GM21529 (cell line): ENCODE data around the gene TPRN.

ENCODE experiments used
- ATAC-seq: cut with Tn5 transposase; IDR thresholded peaks from one replicate; pipeline ENCODE4 v1.9.1; 2021; ENCODE audit not compliant: unreplicated experiment

Gene TPRN

DNA sequence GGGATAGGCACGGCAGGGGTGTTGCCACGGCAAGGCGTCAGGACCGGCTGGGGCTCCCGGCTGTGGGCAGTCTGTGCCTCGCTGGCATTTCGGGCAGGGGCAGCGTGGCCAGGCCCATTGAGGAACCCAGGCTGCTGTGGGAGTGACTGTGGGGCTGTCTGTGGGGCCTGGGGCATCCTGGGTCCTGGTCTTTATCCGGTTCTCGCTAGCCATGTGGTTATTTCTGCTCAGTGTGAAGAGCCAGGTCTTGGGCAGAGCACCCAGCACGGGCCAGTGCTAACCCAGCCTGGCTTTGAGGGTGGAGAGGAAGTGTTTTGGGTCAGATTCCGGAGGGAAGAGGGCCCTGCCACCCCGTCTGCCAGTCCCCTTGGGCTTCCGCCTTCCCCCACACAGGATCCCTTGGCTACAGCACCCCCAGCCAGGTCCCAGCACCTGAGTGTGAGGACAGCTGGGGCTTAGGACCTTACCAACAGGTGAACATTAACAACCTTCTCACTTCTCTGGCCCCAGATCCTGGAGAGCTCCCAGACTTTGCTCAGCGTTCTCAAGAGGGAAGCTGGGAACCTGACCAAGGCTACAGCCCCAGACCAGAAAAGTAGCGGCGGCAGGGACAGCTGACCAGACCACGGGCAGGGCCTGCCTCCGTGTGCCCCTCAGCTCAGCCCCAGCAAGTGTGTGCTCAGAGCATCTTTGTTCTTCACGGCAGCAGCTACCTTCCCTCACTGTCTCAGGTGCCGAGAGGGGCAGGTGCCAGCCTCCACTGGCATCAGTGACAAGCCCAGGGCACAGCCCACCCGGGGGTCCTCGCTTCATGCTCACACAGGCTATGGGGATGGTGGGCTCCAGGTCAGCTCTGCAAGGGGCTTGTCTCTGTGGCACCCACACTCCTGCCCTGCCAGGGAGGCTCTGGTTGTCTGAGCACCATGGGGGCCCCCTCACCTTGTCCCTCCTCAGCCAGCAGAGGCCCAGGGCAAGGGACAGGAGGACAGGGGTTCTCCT lies 10.9 kb downstream of the TPRN start:
- ATAC-seq = no peak

DNA sequence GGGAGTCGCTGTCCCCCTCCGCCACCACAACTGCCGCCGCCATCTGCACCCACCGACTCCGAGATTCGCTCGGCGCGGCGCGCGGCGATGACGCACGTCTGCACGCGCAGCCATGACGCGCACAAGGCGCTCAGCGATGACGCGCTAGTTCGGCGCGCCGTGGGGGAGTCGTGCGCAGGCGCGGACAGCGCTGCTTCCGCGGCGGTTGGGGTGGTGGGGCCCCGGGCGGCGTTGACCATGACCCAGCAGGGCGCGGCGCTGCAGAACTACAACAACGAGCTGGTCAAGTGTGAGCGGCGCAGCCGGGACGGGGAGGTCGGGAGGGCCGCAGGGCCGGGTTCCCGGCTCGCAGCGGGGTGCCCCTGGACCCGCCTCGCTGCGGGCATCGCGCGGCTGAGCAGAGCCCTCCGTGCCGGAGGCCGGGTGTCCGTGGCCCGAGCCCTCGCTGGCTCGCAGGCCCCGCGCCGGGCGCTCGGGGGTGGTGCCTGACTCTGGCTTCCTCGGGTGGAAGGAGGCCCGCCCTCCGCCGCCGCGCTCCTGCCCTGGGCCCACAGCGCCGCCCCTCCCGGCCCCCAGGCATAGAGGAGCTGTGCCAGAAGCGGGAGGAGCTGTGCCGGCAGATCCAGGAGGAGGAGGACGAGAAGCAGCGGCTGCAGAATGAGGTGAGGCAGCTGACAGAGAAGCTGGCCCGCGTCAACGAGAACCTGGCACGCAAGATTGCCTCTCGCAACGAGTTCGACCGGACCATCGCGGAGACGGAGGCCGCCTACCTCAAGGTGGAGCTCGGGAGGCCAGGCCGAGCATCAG lies 11.8 kb downstream of the TPRN start, which contains the start of the genes ANAPC2 and SSNA1:
Gene ANAPC2 (minus strand): TSS at position 71 of the 807 bp plus-strand sequence. CDS start 28 bp downstream, at position 43.
Gene SSNA1 (plus strand): TSS at position 187 of the 807 bp plus-strand sequence. CDS start 51 bp downstream, at position 238.
- ATAC-seq = peak; percentile 68

DNA sequence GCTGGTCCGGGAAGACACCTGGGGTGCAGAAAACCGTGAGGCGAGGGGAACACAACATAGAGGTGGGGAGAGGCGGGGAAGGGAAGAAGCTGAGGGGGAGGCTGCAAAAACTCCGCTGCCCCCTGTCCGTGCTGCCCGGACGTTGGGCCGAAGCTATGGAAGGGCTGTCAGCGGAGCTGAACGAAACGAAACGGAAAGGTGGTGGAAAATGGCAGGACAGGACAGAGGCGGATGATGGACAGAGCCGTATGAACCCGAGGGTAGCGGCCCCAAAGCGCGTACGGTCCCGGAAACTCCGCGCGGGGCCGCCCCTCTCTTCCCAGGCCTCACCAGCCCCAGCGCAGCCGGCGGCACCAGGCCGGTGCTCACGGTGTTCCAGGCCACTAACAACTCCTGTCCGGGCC lies 12.5 kb downstream of the TPRN start:
- ATAC-seq = no peak

DNA sequence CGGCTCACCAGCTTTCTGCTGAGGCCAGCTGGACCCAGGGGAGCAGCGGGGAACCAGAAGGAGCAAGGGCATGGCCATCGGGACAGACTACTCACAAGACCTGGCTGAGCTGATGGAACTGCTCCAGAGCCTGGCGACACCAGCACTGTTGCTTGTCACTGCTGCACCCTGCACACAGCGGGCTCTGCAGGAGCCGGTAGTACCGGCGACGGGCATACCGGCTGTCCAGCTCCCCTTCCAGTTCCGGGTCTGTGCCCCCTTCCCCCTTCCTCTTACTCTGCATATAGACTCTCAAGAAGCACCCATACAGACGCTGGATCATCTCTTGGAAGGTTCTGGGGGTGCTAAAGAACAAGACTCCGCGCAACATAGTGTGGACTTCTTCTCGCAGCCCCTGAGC lies 13.2 kb downstream of the TPRN start:
- no peak for ATAC-seq

DNA sequence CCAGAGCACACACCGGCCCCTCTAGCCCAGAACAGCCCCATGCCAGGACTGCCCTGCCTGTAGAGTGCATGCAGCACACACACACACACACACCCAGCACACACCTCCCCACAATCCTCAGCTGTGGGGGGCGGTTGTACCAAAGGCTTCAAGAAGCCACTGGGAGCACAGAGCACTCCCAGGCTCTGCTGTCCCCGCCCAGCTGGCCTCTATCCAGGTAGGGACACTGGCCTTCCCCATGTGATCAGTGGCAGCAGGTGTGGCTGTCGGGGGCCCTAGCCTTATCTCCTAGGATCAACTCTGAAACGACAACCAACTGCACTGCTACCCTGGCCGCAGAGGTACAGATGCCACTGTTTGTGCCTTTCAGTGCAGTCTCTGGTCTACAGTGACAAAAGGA lies 14.2 kb downstream of the TPRN start:
- no peak for ATAC-seq

DNA sequence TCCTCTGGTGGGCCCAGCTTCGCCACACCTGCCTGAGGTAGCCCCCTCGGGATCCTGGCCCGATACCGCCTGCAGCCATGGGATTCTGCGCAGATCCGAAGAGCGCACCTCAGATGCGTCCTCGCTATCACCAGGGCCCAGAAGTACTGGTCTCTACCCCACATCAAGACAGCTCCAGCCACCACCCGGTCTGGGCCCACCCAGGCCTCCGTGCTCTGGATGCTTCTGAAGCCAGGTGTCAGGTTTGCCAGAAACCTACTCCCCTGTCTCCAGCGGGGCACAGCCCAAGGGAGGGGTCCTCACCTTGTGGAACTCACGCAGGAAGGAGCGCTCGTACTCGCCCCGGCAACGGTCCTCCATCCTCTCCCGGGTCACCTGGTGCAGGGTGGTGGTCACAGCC lies 14.6 kb downstream of the TPRN start:
- ATAC-seq = no peak

DNA sequence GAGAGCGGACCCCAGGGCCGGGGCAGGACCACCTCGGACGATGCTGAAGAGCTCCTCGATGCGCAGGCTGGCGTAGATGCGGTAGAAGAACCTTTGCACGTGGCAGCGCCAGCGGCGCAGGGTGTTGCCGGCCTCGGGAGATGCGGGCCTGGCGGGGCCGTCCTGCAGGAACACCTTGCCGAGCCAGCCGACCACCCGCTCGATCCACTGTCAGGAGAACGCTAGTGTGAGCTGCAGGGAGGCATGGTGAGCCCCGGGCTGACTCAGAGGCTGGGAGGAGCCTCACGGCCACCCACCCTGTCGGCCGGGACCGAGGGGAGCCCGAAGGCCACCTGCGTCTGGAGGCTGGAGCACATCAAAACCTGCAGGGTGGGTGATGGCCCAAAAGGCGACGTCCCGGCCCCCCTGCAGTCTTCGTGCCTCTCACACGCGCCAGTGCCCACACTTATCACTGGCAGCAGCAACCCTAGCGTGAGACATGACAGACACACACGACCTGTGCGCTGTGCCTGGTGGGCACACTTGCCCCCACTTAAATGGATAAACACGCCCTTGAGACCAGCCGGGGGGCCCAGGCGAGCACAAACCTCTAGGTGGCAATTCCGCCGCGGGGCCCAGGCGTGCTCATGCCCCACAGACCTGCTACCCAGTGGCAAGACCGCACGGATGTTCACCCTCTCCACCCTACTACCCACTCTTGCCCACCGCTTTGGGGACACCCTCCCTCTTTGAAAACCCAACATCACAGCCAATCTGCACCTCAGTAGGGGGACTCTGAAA lies 15.5 kb downstream of the TPRN start:
- ATAC-seq = no peak

DNA sequence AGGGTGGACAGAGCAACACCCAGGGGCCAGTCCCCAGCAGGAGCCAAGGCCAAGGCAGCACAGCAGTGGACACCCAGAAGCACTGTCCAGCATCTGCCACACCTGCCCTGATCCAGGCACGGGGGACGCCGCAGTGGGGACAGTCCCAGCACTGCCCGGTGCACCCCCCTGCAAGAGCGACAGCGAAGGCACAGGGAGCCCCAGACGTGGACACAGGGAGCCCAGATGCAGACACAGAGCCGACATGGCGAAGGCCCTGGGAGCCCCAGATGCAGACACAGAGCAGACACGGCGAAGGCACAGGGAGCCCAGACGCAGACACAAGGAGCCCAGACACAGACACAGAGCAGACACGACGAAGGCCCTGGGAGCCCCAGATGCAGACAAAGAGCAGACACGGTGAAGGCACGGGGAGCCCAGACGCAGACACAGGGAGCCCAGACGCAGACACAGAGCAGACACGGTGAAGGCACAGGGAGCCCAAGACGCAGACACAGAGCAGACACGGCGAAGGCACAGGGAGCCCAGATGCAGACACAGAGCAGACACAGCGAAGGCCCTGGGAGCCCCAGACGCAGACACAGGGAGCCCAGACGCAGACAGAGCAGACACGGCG lies 16.5 kb downstream of the TPRN start:
- ATAC-seq = no peak

DNA sequence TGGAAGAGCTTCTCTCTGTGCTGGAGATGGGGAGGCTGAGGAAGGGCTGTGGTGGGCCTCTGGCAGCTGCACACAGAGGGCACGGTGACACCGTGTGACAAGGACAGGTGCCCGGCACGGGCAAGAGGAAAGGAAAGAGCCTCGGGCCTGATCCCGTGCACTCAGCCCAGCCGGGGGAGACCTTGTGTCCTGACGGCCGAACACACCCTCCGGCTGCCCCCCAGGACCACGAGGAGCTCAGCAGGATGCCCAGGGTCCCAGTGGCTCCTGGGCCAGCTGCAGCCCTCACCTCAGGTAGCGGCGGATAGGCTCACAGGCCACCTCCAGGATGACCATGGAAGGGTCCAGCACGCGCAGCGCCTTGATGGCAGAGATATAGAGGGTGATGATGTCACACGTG lies 17.7 kb downstream of the TPRN start:
- no peak for ATAC-seq

DNA sequence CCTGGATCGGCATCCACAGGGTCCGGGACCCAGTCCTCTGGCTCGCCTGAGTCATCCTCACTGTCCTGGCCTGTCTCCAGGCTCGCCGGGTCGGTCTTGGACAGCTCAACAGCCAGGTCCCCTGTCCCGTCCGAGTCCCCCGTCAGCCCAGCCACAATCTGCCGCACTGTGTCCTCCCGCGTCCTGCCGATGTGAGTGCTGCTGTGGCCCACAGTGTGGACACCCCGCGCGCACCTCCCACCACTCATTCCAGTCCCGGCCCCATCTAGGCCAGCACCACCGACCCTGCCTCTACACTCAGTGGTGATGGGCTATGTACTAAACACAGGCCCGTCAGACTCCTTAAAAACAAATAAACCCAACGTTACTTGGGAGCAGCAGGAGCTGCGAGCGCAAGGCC lies 18.9 kb downstream of the TPRN start:
- no peak for ATAC-seq

DNA sequence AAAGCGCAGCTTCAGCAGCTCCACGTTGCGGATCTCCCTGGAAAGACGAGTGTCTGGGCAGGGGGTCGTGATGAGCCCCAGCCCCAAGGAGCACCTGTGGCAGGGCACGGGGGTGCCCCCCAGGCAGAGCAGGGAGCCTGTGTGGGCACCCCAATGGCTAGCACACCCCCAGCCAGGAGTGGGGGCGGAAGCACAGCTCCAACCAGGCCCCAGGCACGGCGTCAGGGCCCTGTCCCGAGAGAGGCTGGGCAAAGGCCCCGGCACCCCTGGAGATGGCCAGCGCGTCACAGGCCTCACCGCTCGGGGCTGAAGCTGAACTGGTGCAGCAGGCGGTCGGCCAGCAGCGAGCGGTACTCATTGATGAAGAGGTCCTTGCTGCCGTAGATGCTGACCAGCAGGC lies 20.1 kb downstream of the TPRN start:
- no peak for ATAC-seq

DNA sequence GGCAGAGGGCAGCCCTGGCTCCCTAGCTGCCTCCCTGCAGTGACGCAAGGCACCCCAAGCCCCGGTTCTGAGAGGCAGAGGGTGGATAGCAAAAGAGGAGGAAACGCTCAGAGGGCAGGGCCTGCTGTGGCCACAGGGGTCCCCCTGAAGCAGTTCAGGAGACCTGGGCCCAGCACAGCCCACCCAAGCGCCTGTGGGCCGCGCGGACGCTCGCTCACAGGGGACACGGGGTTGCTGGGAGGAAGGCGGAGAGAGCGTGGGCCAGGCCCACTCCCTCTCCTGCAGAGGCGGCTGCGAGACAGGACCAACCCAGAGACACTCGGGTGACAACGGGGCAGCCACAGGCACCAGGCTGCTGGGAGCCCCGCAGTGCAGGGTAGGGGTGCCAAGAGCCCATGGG lies 20.8 kb downstream of the TPRN start:
- no peak for ATAC-seq

DNA sequence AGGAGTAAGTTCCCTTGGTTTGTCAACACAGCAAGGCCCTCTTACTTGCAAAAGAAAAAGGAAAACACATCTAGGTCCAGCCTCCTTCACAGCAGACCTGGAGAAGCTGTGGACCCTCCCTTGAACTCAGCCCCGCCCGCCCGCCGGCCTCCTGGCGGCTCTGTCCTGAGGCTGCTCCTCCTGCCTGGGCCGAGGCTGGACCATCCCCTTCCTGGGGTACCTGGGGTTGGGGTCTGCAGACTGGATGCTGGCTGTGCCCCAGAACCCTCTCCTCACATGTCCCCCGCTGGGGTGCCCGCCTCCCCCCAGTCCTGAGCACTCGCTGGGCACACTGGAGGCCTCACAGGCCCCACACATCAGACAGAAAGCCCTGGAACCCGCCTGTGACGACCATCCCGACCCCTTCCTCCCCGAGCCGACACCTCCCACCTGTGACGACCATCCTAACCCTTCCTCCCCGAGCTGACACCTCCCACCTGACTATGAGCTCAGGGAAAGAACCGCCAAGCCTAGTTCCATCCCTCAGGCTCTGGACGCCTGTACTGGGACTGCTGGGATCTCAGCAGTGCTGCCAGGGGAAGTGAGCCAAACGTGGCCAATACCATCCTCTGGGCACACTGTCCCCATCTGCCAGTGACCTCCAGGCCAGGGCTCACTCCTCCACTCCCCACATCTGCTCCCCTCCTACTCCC lies 21.5 kb downstream of the TPRN start:
- no peak for ATAC-seq

DNA sequence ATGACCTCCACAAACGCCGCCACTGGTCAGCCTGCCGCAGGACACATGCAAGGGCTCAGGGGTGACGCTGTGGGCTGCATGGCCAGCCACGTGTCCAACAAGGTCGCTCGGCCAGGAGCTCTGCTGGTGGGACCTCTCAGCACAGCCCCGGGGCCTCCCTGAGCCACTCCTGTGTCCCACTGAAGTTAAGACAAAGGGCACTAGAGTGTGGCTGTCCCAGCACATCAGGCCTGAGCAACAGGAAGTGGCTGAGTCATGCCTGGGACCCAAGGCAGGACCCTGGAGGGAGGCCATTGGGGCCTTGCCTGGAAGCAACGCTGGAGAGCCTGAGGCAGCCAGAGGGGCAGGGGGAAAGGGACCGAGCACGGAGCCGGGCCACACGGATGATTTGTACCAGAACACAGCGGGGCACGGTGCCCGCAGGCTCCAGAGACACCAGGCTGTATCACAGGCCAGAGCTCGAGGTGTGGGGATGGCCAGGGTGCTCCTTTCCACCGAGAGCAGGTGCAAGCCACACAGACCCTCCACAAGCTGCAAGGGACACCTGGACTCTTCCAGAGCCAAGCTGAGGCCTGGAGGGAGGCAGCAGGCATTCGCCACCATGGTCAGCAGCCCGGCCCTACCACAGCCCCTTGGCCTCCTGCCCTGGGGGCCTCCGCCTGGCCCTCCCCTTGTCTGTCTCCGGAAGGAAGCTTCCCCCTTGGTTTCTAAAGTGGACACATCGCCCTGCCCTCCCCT lies 22.2 kb downstream of the TPRN start:
- ATAC-seq = no peak

DNA sequence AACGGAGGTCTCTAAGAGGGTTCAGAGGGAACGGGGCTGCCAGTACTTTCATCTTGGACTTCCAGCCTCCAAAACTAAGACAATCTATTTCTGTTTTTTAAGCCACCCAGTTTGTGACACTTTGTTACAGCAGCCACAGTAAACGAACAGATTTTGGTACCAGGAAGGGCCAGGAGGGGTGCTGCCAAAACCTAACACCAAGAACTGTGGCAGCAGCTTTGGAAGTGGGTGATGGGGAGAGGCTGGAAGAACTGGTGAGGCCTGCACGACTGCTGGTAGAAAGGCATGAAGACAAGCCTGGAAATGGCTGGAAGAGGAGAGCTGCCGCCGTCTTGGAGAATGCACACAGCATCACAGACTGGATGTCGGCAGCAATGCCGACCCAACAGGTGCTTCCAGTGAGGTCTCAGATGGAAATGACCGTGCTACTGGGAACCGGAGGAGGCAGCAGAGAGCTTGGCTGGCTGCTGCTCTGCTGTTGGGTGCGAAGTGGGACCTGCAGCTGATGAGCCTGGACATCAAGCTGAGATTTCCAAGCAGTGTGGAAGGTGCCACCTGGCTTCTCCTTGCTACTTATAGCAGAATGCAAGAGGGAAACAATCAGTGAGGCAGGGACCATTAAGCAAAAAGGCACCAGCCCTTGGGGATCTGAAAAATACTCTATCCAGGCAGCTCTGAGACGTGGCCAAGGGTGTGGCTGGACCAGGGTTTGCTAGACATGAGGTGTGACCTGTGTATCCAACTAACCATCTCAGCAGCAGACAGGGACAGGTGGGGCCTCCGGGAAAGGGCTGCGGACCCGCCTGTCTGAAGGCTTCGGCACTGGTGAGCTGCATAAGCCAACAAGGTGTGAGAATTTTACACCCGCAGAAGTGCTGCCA lies 24.0 kb downstream of the TPRN start:
- no peak for ATAC-seq

DNA sequence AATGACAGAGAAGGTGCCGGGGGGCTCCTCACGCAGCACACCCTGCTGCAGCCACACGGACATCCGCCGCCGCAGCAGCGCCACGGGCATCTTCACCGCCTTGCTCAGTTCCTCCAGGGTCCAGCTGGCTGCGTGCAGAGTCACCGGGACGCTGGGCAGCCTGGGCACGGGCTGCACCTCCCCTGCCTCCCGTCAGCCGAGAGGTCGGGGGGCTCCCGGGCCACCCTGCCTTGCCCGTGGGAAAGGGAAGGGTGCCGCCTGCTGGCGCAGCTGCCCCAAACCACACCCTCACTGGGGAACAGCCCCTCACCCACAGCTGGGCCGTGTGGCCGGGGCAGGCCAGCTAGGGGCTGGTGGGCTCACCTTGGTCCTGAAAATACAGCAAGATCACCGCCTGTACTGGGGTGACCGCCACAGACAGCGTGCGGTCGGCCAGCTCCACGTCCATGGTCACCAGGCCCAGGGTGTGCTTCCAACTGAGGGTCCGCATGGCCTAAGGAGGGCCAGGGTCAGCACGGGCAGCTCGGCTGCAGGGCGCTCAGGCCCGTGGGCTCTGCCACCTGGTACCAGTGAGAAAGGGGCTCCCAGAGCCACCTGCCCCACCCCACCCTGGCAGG lies 25.1 kb downstream of the TPRN start:
- ATAC-seq = no peak

DNA sequence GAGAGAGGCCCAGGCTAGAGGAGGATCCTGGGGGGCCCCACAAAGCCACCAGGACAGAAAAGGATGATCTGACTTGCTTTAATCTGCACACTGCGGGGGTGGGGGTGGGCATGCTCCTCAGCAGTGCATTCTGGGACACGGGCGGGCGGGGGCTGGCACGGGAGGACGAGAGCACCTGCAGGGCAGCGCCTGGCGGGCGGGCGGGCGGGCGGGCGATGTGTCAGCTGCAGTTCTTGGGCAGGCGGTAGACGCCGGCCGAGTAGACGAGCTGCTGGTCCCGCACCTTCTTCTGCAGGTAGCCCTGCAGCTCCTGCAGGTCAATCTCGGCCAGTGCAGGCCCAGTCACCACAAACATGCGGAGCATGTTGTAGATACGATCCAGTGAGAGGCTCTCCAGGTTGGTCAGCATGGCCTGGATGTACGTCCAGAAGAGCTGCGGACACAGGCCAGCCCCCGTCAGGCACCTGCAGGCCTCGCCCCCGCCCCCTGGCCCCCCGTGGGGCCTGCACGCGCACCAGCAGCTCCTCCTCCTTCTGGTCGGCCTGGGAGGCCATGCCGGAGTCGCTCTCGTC lies 25.7 kb downstream of the TPRN start:
- no peak for ATAC-seq
